Fibroblast of peridontal ligament (primary cell): ENCODE data around the gene GLO1.

Experiments
- DNase-seq: peaks from one replicate; pipeline ENCODE4 v3.0.0-alpha.2; 2010; ENCODE audit errors: extremely low read depth

GLO1 gene

GRCh38 chr6:38671885-38672467, 31.0 kb downstream of the GLO1 start:
- peak; percentile 81 for DNase-seq

- DNase-seq = no peak
These were observed 44.4 kb downstream of the GLO1 start for GRCh38 chr6:38658418-38659167.

- DNase-seq = no peak
These were observed 46.0 kb downstream of the GLO1 start for GRCh38 chr6:38656896-38657295.

- DNase-seq = no peak
These were observed 48.7 kb downstream of the GLO1 start for GRCh38 chr6:38654263-38654662.

- DNase-seq = no peak
These were observed 51.7 kb downstream of the GLO1 start for GRCh38 chr6:38651121-38651784.

GRCh38 chr6:38650207-38650752, 52.7 kb downstream of the GLO1 start:
- no peak for DNase-seq

- no peak for DNase-seq
These were observed 53.2 kb downstream of the GLO1 start for GRCh38 chr6:38649744-38650143.

GRCh38 chr6:38648629-38649028, 54.3 kb downstream of the GLO1 start:
- DNase-seq = no peak

GRCh38 chr6:38646166-38646878, 56.6 kb downstream of the GLO1 start:
- DNase-seq = no peak

- no peak for DNase-seq
These were observed 58.0 kb downstream of the GLO1 start for GRCh38 chr6:38644951-38645350.

GRCh38 chr6:38640216-38640909, 62.6 kb downstream of the GLO1 start:
- DNase-seq = peak; percentile 19

GRCh38 chr6:38639498-38640215, 63.3 kb downstream of the GLO1 start, which contains the start of gene BTBD9:
Gene BTBD9 (minus strand): TSS chr6:38639929.
- peak; percentile 82 for DNase-seq

- DNase-seq = peak; percentile 43
These were observed 63.9 kb downstream of the GLO1 start for GRCh38 chr6:38638941-38639497.

GRCh38 chr6:38637756-38638155, 65.2 kb downstream of the GLO1 start:
- DNase-seq = no peak

- no peak for DNase-seq
These were observed 66.9 kb downstream of the GLO1 start for GRCh38 chr6:38636027-38636426.

GRCh38 chr6:38634518-38634917, 68.4 kb downstream of the GLO1 start:
- no peak for DNase-seq

- no peak for DNase-seq
These were observed 70.5 kb downstream of the GLO1 start for GRCh38 chr6:38632490-38632889.

GRCh38 chr6:38631186-38631783, 71.7 kb downstream of the GLO1 start:
- no peak for DNase-seq
